Epithelial cell of proximal tubule (primary cell): Measurements from ENCODE around the gene SRP9. TPM values are rescaled to one million over a fixed set of nuclear protein-coding genes. Genes with fewer than 3 reads are reported as not detected.

Experiments used
- DNase-seq: peaks from one replicate; pipeline ENCODE4 v3.0.0-alpha.2; 2011; ENCODE audit warnings: low read depth
- H3K4me3 ChIP-seq: 2 replicates; pipeline ENCODE4 v1.5.1; 2011; ENCODE audit warnings: low read depth, mild to moderate bottlenecking, low read length
- CTCF ChIP-seq: conservative IDR thresholded peaks from 2 replicates; pipeline ENCODE4 v1.5.1; 2012; ENCODE audit warnings: low read depth, mild to moderate bottlenecking, low read length
- total RNA-seq: library from RNA; depleted of rRNA; stranded (reverse); fragments of >200 nt; gene quantifications from 2 replicates; pipeline ENCODE4 v1.2.3, GENCODE V29; 2015

The SRP9 gene
- total RNA-seq, 1 donor from 2014 or later = 313 TPM

- no peak for DNase-seq
- H3K4me3 ChIP-seq = no peak overlapping the region
- TF ChIP-seq CTCF = no peak
Observed at GRCh38 chr1:225737866-225738265, 39.8 kb upstream of the SRP9 start.

GRCh38 chr1:225738763-225739162 is 38.9 kb upstream of the SRP9 start:
- H3K4me3 ChIP-seq = no peak overlapping the region
- TF ChIP-seq CTCF = no peak
- no peak for DNase-seq

- no peak overlapping the region for H3K4me3 ChIP-seq
- DNase-seq = no peak
- TF ChIP-seq CTCF = no peak
Observed at GRCh38 chr1:225739542-225740107, 38.0 kb upstream of the SRP9 start.

- DNase-seq = no peak
- TF ChIP-seq CTCF = no peak
- H3K4me3 ChIP-seq = no peak overlapping the region
Observed at GRCh38 chr1:225744745-225745144, 32.9 kb upstream of the SRP9 start.

GRCh38 chr1:225745273-225745672 is 32.4 kb upstream of the SRP9 start:
- DNase-seq = no peak
- TF ChIP-seq CTCF = no peak
- H3K4me3 ChIP-seq = no peak overlapping the region

GRCh38 chr1:225746361-225747179 is 31.1 kb upstream of the SRP9 start:
- peak; percentile 85 for DNase-seq
- peak; percentile 15 for TF ChIP-seq CTCF
- H3K4me3 ChIP-seq = peak overlapping the region; percentile 63

- no peak for TF ChIP-seq CTCF
- no peak for DNase-seq
- H3K4me3 ChIP-seq = no peak overlapping the region
Observed at GRCh38 chr1:225747566-225747965, 30.1 kb upstream of the SRP9 start.
